Measurements from ENCODE around the gene THRB. TPM values are rescaled to one million over a fixed set of nuclear protein-coding genes. Genes with fewer than 3 reads are reported as not detected.

Gene THRB
- total RNA-seq, 1 donor from 2014 or later = 22.8 TPM

- intact Hi-C loops (cut with DNase I) = no loop called here
- DNase-seq (ENCODE audit: extremely low spot score in 2 of 2) = no peak
- no peak overlapping the region for H3K4me3 ChIP-seq
- no peaks in the 10 kb centered on the region for H3K27me3 ChIP-seq
- H3K4me1 ChIP-seq = peaks cover 32% of the 10 kb centered on the region
- TF ChIP-seq POLR2A (IDR thresholded peaks at IDR 0.05) (no peak), POLR2AphosphoS5 (IDR thresholded peaks at IDR 0.05; ENCODE audit: insufficient read depth in 1 of 2, low read depth in 1 of 2) (no peak), CTCF (IDR thresholded peaks at IDR 0.05) (no peak)
- no peaks in the 10 kb centered on the region for H3K9me3 ChIP-seq
- no peak overlapping the region for H3K27ac ChIP-seq
- H3K36me3 ChIP-seq = no peaks in the 10 kb centered on the region
Measured at GRCh38 chr3:24360957-24361356, 133.7 kb downstream of the THRB start.

DNA sequence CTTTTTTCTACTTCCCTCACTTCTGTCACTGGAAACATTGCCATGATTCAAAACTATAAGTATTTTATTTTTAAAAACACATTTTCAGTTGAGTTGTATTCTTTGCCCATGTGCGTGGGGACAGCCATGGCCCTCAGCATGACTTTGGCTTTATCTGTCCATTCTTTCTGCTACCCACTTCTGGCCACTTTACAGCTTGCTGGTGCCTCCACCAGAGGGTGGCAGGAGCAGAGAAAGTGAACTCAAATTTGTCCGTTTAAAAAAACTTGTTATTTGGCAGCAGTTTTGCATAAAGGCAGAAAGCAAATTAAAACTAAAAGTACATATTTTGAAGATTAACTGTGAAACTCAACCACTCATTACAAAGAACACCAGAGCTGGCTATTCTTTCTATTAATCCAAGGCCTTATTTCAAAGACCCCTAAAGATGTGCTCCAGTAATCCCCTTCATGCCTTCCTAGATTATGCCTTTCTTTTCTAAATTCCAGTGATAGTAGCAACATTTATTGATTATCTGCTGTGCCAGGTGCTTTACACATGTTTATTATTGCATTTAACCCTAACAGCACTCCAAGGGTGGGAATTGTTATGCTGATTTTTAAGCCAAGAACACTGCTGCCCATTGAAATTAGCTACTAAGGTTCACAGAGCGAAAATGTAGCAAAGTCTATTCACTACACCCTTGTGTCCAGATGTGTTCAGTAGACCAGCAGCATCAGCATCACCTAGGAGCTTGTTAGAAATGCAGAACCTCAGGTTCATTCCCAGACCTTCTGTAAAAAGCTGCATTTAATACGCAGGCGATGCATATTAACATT, 134.8 kb downstream of the THRB start:
- intact Hi-C loops (cut with DNase I) = no loop called here
- TF ChIP-seq POLR2A (IDR thresholded peaks at IDR 0.05) = no peak
- TF ChIP-seq CTCF (IDR thresholded peaks at IDR 0.05) = no peak
- no peak for TF ChIP-seq POLR2AphosphoS5 (IDR thresholded peaks at IDR 0.05; ENCODE audit: insufficient read depth in 1 of 2, low read depth in 1 of 2)
- no peak for DNase-seq (ENCODE audit: extremely low spot score in 2 of 2)
- Histone ChIP-seq H3K27me3 (no peaks in the 10 kb centered on the region), H3K4me1 (peaks cover 21% of the 10 kb centered on the region), H3K4me3 (no peak overlapping the region), H3K27ac (no peak overlapping the region), H3K9me3 (no peaks in the 10 kb centered on the region), H3K36me3 (no peaks in the 10 kb centered on the region)

- Histone ChIP-seq H3K4me1 (peaks cover 15% of the 10 kb centered on the region), H3K27ac (no peak overlapping the region), H3K36me3 (no peaks in the 10 kb centered on the region), H3K9me3 (no peaks in the 10 kb centered on the region), H3K4me3 (no peak overlapping the region), H3K27me3 (no peaks in the 10 kb centered on the region)
- no peak for DNase-seq (ENCODE audit: extremely low spot score in 2 of 2)
- TF ChIP-seq CTCF (IDR thresholded peaks at IDR 0.05) (no peak), POLR2AphosphoS5 (IDR thresholded peaks at IDR 0.05; ENCODE audit: insufficient read depth in 1 of 2, low read depth in 1 of 2) (no peak), POLR2A (IDR thresholded peaks at IDR 0.05) (no peak)
- intact Hi-C loops (cut with DNase I) = no loop called here
Measured at GRCh38 chr3:24359102-24359501, 135.5 kb downstream of the THRB start.

GRCh38 chr3:24357635-24358034, 137.0 kb downstream of the THRB start:
- no peaks in the 10 kb centered on the region for H3K27me3 ChIP-seq
- H3K27ac ChIP-seq = no peak overlapping the region
- H3K9me3 ChIP-seq = no peaks in the 10 kb centered on the region
- TF ChIP-seq CTCF (IDR thresholded peaks at IDR 0.05) = no peak
- TF ChIP-seq POLR2AphosphoS5 (IDR thresholded peaks at IDR 0.05; ENCODE audit: insufficient read depth in 1 of 2, low read depth in 1 of 2) = no peak
- TF ChIP-seq POLR2A (IDR thresholded peaks at IDR 0.05) = no peak
- no peak overlapping the region for H3K4me3 ChIP-seq
- no peaks in the 10 kb centered on the region for H3K36me3 ChIP-seq
- intact Hi-C loops (cut with DNase I) = no loop called here
- peaks cover 7% of the 10 kb centered on the region for H3K4me1 ChIP-seq
- no peak for DNase-seq (ENCODE audit: extremely low spot score in 2 of 2)

DNA sequence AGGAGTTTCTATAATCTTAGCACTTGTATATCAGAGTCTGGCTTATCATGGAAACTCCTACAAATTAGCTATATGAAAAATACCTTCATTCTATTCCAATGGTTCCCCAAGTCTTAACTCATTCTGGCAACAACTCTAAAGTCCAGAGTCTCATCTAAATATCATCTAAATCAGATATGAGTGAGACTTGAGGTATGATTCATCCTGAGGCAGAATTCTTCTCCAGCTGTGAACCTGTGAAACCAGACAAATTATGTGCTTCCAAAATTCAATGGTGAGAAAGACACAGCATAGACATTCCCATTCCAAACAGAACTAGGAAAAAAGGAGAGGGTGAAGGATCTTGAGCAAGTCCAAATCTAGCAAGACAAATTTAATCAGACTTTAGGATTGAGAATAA, 138.8 kb downstream of the THRB start:
- no peak for DNase-seq (ENCODE audit: extremely low spot score in 2 of 2)
- TF ChIP-seq POLR2AphosphoS5 (IDR thresholded peaks at IDR 0.05; ENCODE audit: insufficient read depth in 1 of 2, low read depth in 1 of 2) (no peak), CTCF (IDR thresholded peaks at IDR 0.05) (no peak), POLR2A (IDR thresholded peaks at IDR 0.05) (no peak)
- no peaks in the 10 kb centered on the region for H3K9me3 ChIP-seq
- no peaks in the 10 kb centered on the region for H3K27me3 ChIP-seq
- no peaks in the 10 kb centered on the region for H3K36me3 ChIP-seq
- intact Hi-C loops (cut with DNase I) = no loop called here
- no peak overlapping the region for H3K4me3 ChIP-seq
- H3K4me1 ChIP-seq = peaks cover 20% of the 10 kb centered on the region
- no peak overlapping the region for H3K27ac ChIP-seq

Data from vagina (tissue), 2 donors.